Stimulated activated CD4-positive, alpha-beta T cell treated with anti-CD3 and anti-CD28 coated beads, Interleukin-15, amount 100 ng/mL, for 48 hours (primary cell): ENCODE data around the gene TST.

ENCODE experiments used
- DNase-seq, 2 donors: peaks; one replicate each; pipeline ENCODE4 v3.0.0-alpha.2; 2020; ENCODE audit warnings: low read depth in 2 of 2

The TST gene

GRCh38 chr22:37053310-37054055, 34.2 kb upstream of the TST start:
- DNase-seq = no peak

GRCh38 chr22:37052386-37053309, 33.4 kb upstream of the TST start:
- DNase-seq = no peak

GRCh38 chr22:37051391-37052385, 32.4 kb upstream of the TST start, which contains the start of gene KCTD17:
KCTD17 (plus strand) TSS chr22:37051742; CDS start chr22:37051761, 19 bp downstream.
- peak; percentile 53 to 73 for DNase-seq

DNA sequence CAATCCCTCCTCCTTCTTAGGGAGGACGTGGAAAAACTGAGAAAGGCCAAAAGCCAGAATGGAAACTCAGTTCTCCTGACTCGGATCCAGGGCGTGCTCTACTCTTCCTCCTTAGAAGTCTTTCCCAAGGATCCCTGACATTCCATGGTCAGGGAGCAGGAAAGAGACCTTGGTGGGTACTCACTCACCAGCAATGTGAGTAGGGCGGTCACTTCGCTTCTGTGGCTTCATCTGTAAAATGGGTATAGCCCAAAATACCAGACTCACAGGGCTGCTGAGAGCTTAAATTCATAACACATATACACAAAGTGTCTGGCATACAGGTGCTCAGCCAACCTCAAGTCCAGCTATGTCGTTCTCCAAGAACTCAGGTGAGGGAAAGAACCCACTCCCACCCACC, 31.7 kb upstream of the TST start:
- DNase-seq = no peak

GRCh38 chr22:37049224-37049623, 30.0 kb upstream of the TST start:
- DNase-seq = no peak

GRCh38 chr22:37048133-37048532, 28.9 kb upstream of the TST start:
- DNase-seq = no peak

- no peak for DNase-seq
Measured at GRCh38 chr22:37047006-37047405, 27.8 kb upstream of the TST start.

GRCh38 chr22:37046589-37046988, 27.3 kb upstream of the TST start:
- DNase-seq = no peak

DNA sequence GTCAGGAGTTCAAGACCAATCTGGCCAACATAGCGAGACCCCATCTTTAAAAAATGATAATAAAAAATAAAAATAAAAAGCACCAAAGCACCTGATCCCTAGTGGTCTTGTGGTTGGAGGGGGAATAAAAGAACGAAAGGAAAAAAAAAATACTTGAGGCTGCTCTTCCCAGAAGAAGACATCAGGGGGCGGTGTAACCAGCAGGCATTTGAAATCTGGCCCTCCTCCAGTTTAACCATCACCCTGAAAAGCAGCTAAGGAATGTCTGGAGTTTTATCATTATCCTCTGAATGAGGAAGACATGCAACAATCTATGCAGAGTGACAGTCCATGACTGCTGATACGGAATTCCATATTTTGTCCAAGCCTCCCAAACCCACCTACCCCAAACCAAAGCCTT, 26.7 kb upstream of the TST start:
- no peak for DNase-seq

DNA sequence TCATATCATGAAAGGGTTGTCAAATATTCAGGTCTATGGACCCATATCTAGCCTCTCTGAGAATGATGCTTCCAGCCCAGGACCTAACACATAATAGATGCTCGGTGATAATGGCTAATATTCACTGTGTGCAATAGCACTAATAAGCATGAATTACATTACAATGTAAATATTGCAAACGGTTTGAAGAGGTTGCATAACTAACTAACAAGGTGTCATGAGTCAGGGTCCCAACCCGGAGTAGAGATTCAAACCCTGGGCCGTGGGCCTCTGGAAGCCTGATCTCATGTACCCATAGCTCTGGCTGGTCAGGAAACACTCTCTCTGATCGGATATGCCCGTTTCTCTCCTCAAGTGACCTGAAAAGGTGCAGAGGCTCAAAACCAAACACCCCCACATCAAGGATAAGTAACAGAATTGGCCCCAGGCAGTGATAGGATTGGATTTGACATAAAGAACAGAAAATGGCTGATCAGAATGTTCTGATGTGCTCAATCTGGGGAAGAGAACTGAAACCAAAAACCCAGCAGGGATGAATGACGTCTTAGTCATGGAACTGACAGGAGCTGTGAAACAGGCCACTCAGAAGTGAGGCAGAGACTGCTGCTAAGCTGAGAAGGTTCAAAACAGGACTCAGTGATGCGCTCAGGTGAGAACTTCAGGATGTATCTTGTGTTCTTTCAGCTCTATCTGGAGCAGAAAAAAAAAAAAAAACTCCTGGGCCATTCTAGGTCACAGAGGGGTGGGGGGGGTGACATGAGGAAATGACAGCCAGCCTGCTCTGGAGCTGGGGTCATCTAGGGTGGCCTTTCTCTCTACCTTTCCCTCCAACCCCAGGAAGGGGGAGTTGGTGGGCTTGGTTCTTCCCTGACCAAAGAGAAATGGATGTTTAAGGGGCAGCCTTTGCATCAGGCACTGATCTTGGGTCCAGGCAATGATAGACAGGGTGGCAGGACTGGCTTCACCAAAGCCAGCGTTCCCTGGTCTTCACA, 25.7 kb upstream of the TST start:
- peak in 1 of 2 donors; percentile 28 for DNase-seq

- DNase-seq = peak in 1 of 2 donors; percentile 53
Measured at GRCh38 chr22:37043828-37044538, 24.7 kb upstream of the TST start.

- no peak for DNase-seq
Measured at GRCh38 chr22:37043209-37043827, 24.1 kb upstream of the TST start.

DNA sequence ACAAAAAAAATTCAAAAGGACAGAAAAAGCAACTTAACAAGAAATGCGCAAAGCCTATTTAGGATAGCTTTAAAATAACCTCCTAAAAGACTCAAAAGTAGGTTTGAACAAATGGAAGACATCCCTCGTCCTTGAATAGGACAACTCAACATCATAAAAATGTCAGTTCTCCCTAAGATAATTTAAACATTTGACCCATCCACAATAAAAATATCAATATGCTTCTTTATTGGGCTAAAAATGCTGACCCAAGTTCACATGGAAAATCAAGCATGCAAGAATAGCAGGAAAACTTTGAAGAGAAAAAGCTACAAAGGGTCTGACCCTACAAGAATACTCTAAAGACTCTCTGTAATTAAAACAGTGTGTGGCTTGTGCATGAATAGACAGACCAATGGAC, 20.2 kb upstream of the TST start:
- DNase-seq = no peak

- DNase-seq = no peak
Measured at GRCh38 chr22:37037669-37038068, 18.4 kb upstream of the TST start.

DNA sequence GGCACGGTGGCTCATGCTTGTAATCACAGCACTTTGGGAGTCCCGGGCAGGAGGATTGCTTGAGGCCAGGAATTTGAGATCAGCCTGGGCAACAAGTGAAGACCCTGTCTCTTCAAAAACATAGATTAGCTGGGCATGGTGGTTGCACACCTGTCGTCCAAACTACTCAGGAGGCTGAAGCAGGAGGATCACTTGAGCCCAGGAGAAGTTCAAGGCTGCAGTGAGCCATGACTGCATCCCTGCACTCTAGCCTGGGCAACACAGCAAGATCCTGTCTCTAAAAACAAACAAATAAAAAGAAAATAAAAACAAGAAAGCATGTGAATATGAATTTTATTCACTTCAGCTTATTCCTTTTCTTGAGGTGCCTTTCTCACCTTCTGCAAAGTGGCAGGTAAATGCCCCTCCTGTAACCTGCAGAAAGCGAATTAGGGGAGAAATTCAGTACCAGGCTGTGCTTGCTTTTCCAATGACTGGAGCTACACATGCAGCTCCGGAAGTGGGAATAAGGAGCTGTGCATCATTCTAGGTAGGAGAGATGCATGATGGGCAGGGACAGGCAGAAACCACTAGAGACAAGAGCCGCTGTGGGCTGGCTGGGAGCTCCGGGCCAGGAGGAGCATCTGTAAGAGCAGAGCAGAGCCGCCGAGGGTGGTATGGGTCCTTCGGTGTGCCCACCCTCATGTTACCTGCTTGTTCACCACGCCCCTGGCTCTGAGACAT, 17.6 kb upstream of the TST start:
- DNase-seq = no peak

DNA sequence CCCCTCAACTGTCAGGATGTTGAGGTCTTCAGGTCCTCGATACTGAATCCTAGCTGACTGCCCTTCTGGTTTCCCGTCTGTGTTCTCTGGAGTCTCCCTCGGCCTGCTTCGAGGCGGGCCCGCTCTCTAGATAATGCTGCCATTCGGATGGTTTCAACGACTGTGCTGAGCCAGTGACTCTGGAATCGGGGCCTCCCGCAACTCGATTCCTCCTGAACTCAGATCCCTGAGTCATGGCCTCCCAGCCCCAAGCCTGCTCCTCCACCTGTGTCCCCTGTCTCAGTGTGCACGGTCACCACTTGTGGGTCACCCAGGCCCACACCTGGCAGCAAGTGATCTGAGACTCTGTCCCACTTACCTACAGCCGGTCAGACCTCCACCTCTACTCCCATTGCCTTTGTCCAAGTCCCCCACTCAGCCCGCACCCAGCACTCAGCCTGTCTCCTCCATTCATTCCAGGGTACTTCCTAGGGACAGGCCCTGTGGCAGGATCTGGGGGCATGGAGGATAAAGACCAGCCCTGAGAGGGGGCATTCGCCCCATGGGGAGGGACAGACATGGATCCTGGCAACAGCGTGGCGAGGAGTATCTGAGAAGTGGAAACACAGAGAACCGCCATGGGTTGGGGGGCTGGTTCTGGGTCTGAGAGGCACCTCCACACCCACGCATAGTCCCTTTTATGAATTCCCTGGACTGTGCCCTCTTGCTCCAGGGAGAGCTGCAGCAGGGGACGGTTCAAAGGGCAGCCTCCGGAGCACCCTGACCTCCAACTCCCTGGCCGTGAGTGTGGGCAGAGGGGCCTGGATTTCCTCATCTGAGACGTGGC, 14.6 kb upstream of the TST start:
- DNase-seq = no peak

DNA sequence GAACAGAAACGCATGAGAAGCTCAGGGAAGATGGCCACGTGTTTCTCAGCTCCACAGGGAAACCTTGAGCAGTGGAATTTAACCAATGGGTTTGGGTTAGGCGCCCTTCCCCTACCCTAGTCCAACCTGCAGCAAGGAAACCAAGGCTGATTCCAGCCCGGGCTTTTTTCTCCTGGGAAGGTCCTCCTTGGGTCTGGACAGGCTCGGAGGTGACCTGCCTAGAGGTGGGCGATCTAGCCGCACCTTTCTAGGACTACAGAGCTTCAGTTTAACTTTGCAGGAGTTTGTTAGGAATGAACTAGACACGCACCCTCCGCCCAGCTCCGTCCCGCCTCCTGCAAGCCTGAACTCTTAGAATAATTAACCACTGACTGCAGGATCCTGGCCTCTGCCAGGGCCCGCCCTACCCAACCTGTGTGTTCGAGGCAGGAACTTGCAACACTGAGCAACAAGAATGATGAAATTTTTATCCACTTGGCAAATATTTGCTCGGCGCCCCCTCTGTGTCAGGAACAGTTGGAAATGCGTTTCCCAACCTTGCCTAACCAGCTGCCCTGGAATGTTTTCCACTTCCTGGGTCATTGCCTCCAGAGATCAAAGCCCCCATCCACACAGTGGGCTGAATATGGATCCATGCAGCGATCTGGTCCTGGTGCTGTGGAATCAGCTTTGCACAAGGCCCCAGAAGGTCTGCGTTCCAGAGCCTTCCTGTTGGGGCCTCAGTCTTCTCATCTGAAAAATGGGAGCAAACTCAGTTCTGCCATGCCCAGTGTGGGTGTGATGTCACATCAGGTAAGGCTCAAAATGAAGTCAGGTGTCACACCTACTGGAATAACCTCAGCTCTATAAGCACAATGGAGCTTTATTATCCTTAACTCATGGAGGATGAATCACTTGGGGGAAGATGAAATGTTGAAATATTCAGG, 13.6 kb upstream of the TST start:
- DNase-seq = no peak
